ENCODE results near the gene KDM4D.
"Not testable (repeated sequence)": the region's sequence is repeated elsewhere in the genome, so short reads cannot be mapped to it uniquely, and the experiment has no call there.

The KDM4D gene

DNA sequence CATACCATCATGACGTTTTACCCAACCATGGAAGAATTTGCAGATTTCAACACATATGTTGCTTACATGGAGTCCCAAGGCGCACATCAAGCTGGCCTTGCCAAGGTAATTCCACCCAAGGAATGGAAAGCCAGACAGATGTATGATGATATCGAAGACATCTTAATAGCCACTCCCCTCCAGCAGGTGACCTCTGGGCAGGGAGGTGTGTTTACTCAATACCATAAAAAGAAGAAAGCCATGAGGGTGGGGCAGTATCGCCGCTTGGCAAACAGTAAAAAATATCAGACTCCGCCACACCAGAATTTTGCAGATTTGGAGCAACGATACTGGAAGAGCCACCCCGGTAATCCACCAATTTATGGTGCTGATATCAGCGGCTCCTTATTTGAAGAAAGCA lies 52.1 kb downstream of the KDM4D start:
- in situ Hi-C loops (cut with HindIII; ENCODE audit: low sequenced_read_pairs): not testable (repeated sequence)

GRCh38 chr11:95028357-95028756 lies 54.8 kb downstream of the KDM4D start:
- in situ Hi-C loops (cut with HindIII; ENCODE audit: low sequenced_read_pairs): no loop called here

DNA sequence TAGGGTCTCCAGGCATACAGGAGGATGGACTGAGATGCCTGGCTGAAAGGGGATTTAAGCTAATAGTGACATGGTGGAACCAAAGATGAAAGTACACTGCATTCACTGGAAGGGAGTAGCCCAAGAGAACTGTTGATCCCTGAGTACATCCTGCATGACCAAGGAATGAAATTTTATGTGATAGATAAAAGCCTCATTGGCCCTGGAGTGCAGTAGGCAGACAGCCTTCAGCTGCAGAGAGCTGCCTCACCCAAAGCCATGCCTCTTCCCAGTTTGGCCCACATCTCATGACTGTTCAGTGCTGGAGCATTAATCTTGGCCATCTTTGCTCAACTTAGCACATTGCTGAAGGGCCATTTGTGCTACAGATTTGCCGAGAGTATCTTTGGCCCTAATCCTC lies 59.5 kb downstream of the KDM4D start:
- in situ Hi-C loops (cut with HindIII; ENCODE audit: low sequenced_read_pairs): no loop called here

DNA sequence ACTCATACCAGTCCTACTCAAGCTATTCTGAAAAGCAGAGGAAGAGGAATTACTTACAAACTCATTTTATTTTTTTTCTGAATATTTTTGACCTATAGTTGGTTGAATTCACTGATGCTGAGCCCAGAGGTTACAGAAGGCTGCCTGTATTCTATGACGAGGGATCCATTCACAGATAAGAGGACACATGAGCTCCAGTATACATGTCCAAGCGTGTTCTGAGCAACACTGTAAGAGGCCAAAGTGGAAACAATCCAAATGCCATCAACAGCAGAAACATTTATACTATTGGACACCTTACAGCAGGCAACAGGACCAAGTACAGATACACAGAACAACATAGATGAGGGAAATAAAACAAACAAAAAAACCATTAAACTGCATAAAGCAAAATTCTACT lies 61.8 kb downstream of the KDM4D start:
- in situ Hi-C loops (cut with HindIII; ENCODE audit: low sequenced_read_pairs): no loop called here

DNA sequence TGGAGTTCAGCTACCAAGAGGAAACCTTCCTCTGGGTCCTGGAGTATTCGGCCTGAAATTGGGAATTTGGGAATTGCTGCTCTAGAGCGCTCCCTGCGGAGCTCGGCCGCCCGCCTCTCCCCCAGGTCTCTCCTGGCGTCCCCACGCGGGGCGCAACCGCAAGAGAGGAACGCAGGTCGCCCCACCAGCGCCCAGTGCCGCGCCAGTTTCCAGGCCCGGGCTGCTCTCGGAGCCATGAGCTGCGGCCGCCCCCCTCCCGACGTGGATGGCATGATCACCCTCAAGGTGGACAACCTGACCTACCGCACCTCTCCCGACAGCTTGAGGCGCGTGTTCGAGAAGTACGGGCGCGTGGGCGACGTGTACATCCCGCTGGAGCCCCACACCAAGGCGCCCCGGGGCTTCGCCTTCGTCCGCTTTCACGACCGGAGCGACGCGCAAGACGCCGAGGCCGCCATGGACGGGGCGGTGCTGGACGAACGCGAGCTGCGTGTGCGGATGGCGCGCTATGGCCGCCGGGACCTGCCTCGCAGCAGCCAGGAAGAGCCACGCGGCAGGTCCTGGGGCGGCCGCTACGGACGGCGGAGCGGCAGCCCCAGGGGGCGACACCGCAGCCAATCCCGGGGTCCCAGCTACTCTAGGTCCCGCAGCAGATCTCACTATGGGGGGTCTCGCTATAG lies 64.0 kb downstream of the KDM4D start:
- in situ Hi-C loops (cut with HindIII; ENCODE audit: low sequenced_read_pairs): not testable (repeated sequence)

DNA sequence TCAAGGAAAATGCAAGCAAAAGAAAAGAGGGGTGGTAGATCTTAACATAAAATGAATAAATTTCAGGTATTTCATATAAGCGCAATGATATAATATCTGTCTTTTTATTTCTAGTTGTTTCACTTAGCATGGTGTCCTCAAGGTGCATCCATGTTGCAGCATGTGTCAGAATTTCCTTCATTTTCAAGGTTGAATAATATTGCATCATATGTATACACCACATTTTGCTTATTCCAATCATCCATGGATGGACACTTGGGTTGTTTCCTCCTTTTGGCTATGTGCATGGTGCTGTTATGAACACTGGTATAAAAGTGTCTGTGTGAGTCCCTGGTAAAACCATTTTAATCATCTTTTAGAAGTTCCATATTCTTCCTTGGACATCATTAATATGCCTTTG lies 68.7 kb downstream of the KDM4D start:
- in situ Hi-C loops (cut with HindIII; ENCODE audit: low sequenced_read_pairs): no loop called here

- in situ Hi-C loops (cut with HindIII; ENCODE audit: low sequenced_read_pairs): no loop called here
These were observed 69.4 kb downstream of the KDM4D start for GRCh38 chr11:95042906-95043305.

DNA sequence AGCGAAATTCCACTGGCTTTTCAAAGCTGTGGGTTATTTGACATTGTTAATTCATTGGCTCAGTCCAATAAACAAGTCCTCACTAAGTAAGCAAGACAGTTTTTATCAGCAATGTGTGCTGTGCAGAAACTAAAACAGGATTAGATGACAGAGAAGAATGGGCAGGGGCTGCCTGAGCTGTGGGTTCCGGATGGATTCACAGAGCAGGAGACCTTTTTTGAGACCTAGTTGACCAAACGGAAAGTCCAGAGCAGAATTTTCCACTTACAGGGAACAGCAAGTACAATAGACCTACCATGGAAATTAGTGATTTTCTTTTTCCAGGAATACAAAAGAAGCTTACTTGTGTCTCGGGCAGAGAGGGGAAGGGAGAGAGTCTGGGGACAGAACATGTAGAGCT lies 70.5 kb downstream of the KDM4D start:
- in situ Hi-C loops (cut with HindIII; ENCODE audit: low sequenced_read_pairs): no loop called here

DNA sequence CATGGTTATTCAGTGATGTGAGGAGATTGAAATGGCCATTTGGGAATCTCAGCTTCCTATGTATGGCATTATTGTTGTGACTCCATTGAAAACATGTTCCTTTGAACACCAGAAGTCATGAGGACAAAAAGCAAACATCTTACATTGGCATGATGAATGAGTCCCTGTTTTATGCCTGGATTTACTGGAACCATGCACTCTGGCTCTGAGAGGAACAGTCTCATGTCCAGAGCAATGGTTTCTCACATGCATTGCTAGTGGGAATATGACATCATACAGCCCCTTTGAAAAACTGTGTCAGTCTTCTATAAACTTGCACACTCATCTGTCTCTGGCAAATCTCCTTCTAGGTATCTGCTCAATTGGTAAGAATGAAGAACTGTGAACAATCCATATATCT lies 72.3 kb downstream of the KDM4D start:
- in situ Hi-C loops (cut with HindIII; ENCODE audit: low sequenced_read_pairs): no loop called here

Measured in endothelial cell of hepatic sinusoid (primary cell).